HG02763 (cell line): Measurements from ENCODE around the gene ITPK1.

Source experiments
- ATAC-seq: cut with Tn5 transposase; IDR thresholded peaks from one replicate; pipeline ENCODE4 v1.9.1; 2021; ENCODE audit warnings: mild to moderate bottlenecking, moderate library complexity; ENCODE audit not compliant: unreplicated experiment

ITPK1 gene

GRCh38 chr14:93030761-93031160 is 85.0 kb downstream of the ITPK1 start:
- ATAC-seq, result no peak

- ATAC-seq, result no peak
Observed at GRCh38 chr14:93029911-93030508, 85.7 kb downstream of the ITPK1 start.

GRCh38 chr14:93029417-93029816 is 86.3 kb downstream of the ITPK1 start:
- ATAC-seq, result no peak

GRCh38 chr14:93028724-93029076 is 87.0 kb downstream of the ITPK1 start:
- no peak for ATAC-seq

- ATAC-seq, result no peak
Observed at GRCh38 chr14:93027810-93028723, 87.7 kb downstream of the ITPK1 start.

DNA sequence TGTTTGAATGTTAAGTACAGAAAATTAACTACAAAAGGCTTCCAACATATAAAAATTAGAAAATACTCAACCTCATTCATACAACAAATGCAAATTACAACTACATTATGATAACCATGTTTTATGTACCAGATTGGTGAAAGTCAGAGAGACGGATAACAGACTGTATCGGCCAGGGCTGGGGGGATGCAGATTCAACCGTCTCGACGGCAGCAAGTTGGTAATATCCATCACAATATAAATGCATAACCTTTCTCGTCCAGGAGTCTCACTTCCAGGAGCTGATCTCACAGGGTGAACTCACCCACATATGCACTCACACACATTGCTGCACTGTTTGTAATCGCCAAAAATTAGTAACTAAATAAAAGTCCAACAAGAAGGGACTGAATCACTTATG is 89.4 kb downstream of the ITPK1 start:
- ATAC-seq, result no peak

- no peak for ATAC-seq
Observed at GRCh38 chr14:93025055-93025454, 90.7 kb downstream of the ITPK1 start.

- ATAC-seq, result no peak
Observed at GRCh38 chr14:93024493-93024892, 91.2 kb downstream of the ITPK1 start.

DNA sequence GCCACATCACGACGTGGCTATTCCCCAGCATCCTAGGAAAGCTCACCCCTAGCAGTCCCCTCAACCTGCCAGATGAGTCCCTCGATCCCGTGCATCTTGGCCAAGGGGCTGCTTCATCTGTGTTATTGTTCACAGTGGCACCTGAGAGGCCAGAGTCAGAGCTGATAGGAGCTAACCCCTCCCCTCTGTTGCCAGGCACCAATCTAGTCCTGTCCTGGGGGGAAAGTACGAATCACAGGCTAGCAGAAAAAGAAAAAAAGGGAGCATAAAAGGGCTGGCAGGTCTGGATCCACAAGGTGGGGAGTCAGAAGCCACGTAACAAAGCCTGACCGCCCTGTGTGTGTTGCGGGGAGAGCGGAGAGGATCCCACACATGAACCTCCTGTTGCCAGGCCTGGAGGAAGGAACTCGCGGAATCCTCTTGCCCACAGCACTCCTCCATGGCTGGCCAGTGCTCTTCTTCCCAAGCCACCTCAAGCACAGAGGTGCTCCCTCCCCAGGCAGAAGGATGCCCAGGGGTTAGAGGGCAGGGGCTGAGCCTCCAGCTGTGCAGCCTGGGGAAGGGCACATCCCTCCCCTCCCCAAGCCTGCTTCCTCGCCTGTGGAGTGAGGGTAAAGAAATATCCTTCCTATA is 91.8 kb downstream of the ITPK1 start:
- ATAC-seq, result no peak

GRCh38 chr14:93023039-93023438 is 92.7 kb downstream of the ITPK1 start:
- no peak for ATAC-seq

- ATAC-seq, result no peak
Observed at GRCh38 chr14:93019970-93020369, 95.8 kb downstream of the ITPK1 start.

- ATAC-seq, result no peak
Observed at GRCh38 chr14:93019367-93019843, 96.3 kb downstream of the ITPK1 start.

GRCh38 chr14:93018366-93018765 is 97.4 kb downstream of the ITPK1 start:
- ATAC-seq, result no peak

- ATAC-seq, result no peak
Observed at GRCh38 chr14:93017898-93018297, 97.8 kb downstream of the ITPK1 start.

- no peak for ATAC-seq
Observed at GRCh38 chr14:93017301-93017797, 98.4 kb downstream of the ITPK1 start.

DNA sequence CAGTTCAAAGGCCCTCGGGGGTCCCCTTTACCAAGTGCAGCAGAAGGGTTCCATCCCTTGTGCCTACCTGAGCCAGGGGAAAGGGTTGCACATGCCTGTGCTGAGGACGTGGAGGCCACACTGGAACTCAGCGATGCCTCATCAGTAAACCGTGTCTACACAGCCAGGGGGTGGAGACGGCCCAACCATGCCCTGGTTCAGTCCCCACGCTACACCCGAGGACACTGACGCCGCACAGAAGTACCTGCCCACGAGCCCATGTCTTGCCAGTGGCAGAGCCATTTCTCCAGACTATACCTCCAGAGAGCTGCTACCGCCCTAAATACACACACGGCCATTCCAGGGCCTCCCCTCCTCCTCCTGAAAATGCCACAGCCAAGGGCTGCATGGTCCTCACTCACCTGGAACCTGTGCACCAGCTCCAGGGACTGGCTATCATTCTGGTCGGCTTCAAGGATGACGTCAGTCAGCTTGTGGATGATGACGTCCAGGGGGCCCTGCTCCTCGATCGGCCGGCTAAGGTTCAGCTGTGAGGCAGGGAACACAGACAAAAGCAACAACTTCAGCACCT is 99.4 kb downstream of the ITPK1 start:
- ATAC-seq, result no peak

GRCh38 chr14:93015505-93015904 is 100.2 kb downstream of the ITPK1 start:
- no peak for ATAC-seq

DNA sequence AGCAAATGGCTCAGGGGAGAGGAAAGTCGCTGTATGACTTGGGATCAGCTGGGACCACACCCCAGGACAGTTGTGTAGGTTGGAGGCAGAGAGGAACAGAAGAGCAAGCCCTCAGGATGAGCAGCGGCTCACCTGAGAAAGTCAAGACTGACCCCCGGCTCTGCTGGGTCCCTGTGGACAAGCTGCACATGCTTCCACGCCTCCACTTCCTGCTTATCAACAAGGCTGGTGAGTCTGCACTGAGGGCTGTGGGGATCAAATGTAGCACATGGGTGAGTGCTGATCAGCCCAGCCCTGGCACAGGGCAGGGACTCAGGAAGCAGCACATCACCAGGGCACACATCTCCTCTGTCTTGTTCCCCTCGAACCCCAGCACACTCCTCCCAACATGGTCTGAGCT is 100.7 kb downstream of the ITPK1 start:
- ATAC-seq, result no peak

DNA sequence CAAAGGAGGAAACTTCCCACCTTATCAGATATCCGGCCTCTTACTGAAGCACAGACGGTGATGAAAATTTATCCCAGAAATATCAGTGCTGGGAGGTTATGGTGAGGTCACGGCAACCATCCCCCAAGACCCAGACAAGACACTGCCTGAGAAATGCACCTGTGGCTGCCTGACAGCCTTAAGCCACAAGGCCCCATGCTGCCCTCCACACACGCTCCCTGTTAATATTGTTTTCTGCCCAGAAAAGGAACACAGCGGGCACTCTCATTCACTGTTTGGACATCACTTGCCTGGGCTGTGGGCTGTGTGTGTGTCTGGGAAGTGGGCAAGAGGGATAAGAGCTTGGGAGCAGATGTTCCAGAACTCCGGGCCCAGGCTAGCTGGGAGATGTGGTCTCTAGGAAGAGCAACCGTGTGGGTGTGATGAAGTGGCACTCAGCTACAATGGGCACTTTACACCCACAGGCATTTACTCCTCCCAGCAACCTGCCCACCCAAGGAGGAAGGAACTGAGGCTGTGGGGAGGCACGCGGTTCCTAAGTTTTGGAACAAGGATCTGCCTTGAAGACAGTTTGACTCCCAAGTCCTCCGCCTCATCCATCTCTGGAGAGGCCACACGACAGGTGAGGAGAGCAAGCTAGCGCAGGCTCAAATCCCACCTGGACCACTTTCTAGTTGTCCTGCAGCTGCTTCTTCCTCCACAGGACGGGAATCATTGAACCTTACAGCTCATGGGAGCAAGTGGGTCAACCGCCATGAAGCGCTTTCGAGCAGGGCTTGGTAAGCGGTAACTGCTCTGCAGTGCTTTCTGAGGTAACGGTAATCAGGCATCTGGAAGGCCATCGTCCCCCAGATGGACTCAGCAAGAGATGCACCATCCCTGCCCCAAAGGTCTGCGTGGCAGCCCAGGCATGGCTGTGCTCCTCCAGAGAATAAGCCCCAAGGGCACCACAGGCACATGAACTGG is 101.4 kb downstream of the ITPK1 start:
- no peak for ATAC-seq
